ENCODE results near the gene KDM4C.

KDM4C gene

DNA sequence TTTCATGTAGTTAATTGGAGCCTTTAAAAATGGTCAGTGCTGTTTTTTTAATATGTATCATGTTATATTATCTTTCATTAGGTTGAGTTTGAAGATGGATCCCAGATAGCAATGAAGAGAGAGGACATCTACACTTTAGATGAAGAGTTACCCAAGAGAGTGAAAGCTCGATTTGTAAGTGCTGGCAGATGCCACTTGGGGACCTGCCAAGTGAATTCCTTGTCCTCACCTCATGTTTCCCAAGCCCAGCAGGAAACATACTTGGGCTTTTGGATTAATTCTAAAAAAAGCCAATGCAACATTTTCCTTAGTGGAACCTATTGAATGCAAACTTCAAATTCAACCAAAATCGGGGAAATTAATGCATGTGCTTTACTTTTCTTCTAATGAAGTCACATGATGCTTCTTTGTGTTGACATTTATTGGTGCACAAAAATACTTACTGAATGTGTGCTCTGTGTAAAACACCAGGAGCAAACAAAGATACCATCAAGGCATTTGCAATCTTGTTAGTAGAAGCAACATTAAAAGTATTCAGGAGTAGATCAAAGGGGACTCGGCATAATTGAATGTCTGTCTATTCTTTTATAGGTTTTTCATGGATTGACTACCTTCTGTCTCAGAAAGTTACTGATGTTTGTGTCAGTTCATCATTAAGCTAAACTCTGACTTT, 412.1 kb downstream of the KDM4C start:
- no peak overlapping the region for H3K27ac ChIP-seq (ENCODE audit: low read depth, low read length, poor library complexity, severe bottlenecking)
- no peak overlapping the region for H3K4me3 ChIP-seq (ENCODE audit: low read depth, low read length, poor library complexity, severe bottlenecking)
- no peaks in the 10 kb centered on the region for H4K20me1 ChIP-seq (ENCODE audit: insufficient read depth, low read length)
- H3K36me3 ChIP-seq (ENCODE audit: insufficient read depth, low read length): peaks cover 33% of the 10 kb centered on the region
- TF ChIP-seq EZH2 (IDR thresholded peaks at IDR 0.05; ENCODE audit: borderline replicate concordance, low read length): no peak
- TF ChIP-seq, protein P1, sequence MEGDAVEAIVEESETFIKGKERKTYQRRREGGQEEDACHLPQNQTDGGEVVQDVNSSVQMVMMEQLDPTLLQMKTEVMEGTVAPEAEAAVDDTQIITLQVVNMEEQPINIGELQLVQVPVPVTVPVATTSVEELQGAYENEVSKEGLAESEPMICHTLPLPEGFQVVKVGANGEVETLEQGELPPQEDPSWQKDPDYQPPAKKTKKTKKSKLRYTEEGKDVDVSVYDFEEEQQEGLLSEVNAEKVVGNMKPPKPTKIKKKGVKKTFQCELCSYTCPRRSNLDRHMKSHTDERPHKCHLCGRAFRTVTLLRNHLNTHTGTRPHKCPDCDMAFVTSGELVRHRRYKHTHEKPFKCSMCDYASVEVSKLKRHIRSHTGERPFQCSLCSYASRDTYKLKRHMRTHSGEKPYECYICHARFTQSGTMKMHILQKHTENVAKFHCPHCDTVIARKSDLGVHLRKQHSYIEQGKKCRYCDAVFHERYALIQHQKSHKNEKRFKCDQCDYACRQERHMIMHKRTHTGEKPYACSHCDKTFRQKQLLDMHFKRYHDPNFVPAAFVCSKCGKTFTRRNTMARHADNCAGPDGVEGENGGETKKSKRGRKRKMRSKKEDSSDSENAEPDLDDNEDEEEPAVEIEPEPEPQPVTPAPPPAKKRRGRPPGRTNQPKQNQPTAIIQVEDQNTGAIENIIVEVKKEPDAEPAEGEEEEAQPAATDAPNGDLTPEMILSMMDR (IDR thresholded peaks at IDR 0.05; ENCODE audit: low read length): no peak
- no peak overlapping the region for H3K9ac ChIP-seq (ENCODE audit: low read length)
- no peaks in the 10 kb centered on the region for H3K9me3 ChIP-seq (ENCODE audit: low read length)
- no peaks in the 10 kb centered on the region for H3F3A ChIP-seq (ENCODE audit: insufficient read depth, low read length)
- no peak overlapping the region for H3K4me2 ChIP-seq (ENCODE audit: low read length)
- no peaks in the 10 kb centered on the region for H3K27me3 ChIP-seq (ENCODE audit: insufficient read depth, low read length)
- no peaks in the 10 kb centered on the region for H3K79me2 ChIP-seq (ENCODE audit: insufficient read depth, low read length)
- H3K4me1 ChIP-seq (ENCODE audit: insufficient read depth, low read length, severe bottlenecking): no peaks in the 10 kb centered on the region
- H2AFZ ChIP-seq (ENCODE audit: low read length): no peak overlapping the region
- H3K9me2 ChIP-seq (ENCODE audit: low read depth, low read length): no peaks in the 10 kb centered on the region

- Histone ChIP-seq H3K9me2 (ENCODE audit: low read depth, low read length) (no peaks in the 10 kb centered on the region), H4K20me1 (ENCODE audit: insufficient read depth, low read length) (no peaks in the 10 kb centered on the region), H3K9me3 (ENCODE audit: low read length) (no peaks in the 10 kb centered on the region), H3K4me1 (ENCODE audit: insufficient read depth, low read length, severe bottlenecking) (no peaks in the 10 kb centered on the region), H3K79me2 (ENCODE audit: insufficient read depth, low read length) (no peaks in the 10 kb centered on the region), H3K9ac (ENCODE audit: low read length) (no peak overlapping the region), H2AFZ (ENCODE audit: low read length) (no peak overlapping the region), H3K27ac (ENCODE audit: low read depth, low read length, poor library complexity, severe bottlenecking) (no peak overlapping the region), H3K4me2 (ENCODE audit: low read length) (no peak overlapping the region), H3K27me3 (ENCODE audit: insufficient read depth, low read length) (no peaks in the 10 kb centered on the region), H3K4me3 (ENCODE audit: low read depth, low read length, poor library complexity, severe bottlenecking) (no peak overlapping the region), H3K36me3 (ENCODE audit: insufficient read depth, low read length) (peaks cover 29% of the 10 kb centered on the region), H3F3A (ENCODE audit: insufficient read depth, low read length) (no peaks in the 10 kb centered on the region)
- TF ChIP-seq, protein P1 (IDR thresholded peaks at IDR 0.05; ENCODE audit: low read length): no peak
- no peak for TF ChIP-seq EZH2 (IDR thresholded peaks at IDR 0.05; ENCODE audit: borderline replicate concordance, low read length)
Observed at GRCh38 chr9:7171396-7172153, 413.8 kb downstream of the KDM4C start.

- no peak overlapping the region for H3K9ac ChIP-seq (ENCODE audit: low read length)
- no peaks in the 10 kb centered on the region for H3K4me1 ChIP-seq (ENCODE audit: insufficient read depth, low read length, severe bottlenecking)
- peaks cover 27% of the 10 kb centered on the region for H3K36me3 ChIP-seq (ENCODE audit: insufficient read depth, low read length)
- no peak overlapping the region for H3K4me3 ChIP-seq (ENCODE audit: low read depth, low read length, poor library complexity, severe bottlenecking)
- H3K79me2 ChIP-seq (ENCODE audit: insufficient read depth, low read length): no peaks in the 10 kb centered on the region
- no peaks in the 10 kb centered on the region for H3F3A ChIP-seq (ENCODE audit: insufficient read depth, low read length)
- no peaks in the 10 kb centered on the region for H3K9me3 ChIP-seq (ENCODE audit: low read length)
- no peaks in the 10 kb centered on the region for H3K9me2 ChIP-seq (ENCODE audit: low read depth, low read length)
- no peak overlapping the region for H3K4me2 ChIP-seq (ENCODE audit: low read length)
- no peak overlapping the region for H2AFZ ChIP-seq (ENCODE audit: low read length)
- TF ChIP-seq, protein P1 (IDR thresholded peaks at IDR 0.05; ENCODE audit: low read length): no peak
- TF ChIP-seq EZH2 (IDR thresholded peaks at IDR 0.05; ENCODE audit: borderline replicate concordance, low read length): no peak
- H3K27me3 ChIP-seq (ENCODE audit: insufficient read depth, low read length): no peaks in the 10 kb centered on the region
- no peaks in the 10 kb centered on the region for H4K20me1 ChIP-seq (ENCODE audit: insufficient read depth, low read length)
- no peak overlapping the region for H3K27ac ChIP-seq (ENCODE audit: low read depth, low read length, poor library complexity, severe bottlenecking)
Observed at GRCh38 chr9:7172154-7173115, 414.7 kb downstream of the KDM4C start.
